CD4-positive, CD25-positive, alpha-beta regulatory T cell (primary cell): ENCODE data around the gene CES3. TPM values are rescaled to one million over a fixed set of nuclear protein-coding genes. Genes with fewer than 3 reads are reported as not detected.

Experiments
- ATAC-seq, 2 donors: fragments of 150-1000 bp; cut with Tn5 transposase; one replicate each; pipeline ENCODE4 v1.10.0; 2021; ENCODE audit warnings: low read depth in 2 of 2, moderate number of reproducible peaks in 2 of 2, moderate library complexity in 1 of 2
- DNase-seq, 3 donors: peaks; one replicate each; pipeline versions ENCODE4 v3.0.0 to v3.0.0-alpha.2; 2012 to 2022; ENCODE audit warnings: mixed read lengths in 1 of 3
- H3K27ac ChIP-seq: one replicate; pipeline ENCODE4 v1.7.0; 2013; ENCODE audit warnings: mild to moderate bottlenecking, low read length; ENCODE audit not compliant: insufficient read depth, poor library complexity, severe bottlenecking
- H3K27me3 ChIP-seq: one replicate; pipeline ENCODE4 v1.7.0; 2013; ENCODE audit warnings: low read length; ENCODE audit not compliant: control insufficient read depth, insufficient read depth
- H3K36me3 ChIP-seq: one replicate; pipeline ENCODE4 v1.7.0; 2013; ENCODE audit warnings: mild to moderate bottlenecking, low read length, moderate library complexity; ENCODE audit not compliant: control insufficient read depth, insufficient read depth
- H3K4me1 ChIP-seq: 2 replicates; pipeline ENCODE4 v1.7.0; 2013; ENCODE audit warnings: mild to moderate bottlenecking, low read length; ENCODE audit not compliant: insufficient read depth, control insufficient read depth, poor library complexity, severe bottlenecking
- H3K4me3 ChIP-seq: one replicate; pipeline ENCODE4 v1.7.0; 2013; ENCODE audit warnings: low read depth, mild to moderate bottlenecking, low read length, moderate library complexity
- H3K9me3 ChIP-seq, 2 experiments: 1 replicate in 1 of 2; 2 replicates in 1 of 2; pipeline ENCODE4 v1.7.0; 2013; ENCODE audit warnings: low read length in 2 of 2, mild to moderate bottlenecking in 1 of 2, moderate library complexity in 1 of 2; ENCODE audit not compliant: control insufficient read depth in 2 of 2
- H3K27ac Mint-ChIP-seq, 3 donors: one replicate each; pipeline ENCODE4 v1.8.0; 2020 to 2022; ENCODE audit warnings: mild to moderate bottlenecking in 3 of 3, mixed read lengths in 3 of 3, moderate library complexity in 2 of 3
- H3K27me3 Mint-ChIP-seq: one replicate; pipeline ENCODE4 v1.8.0; 2022; ENCODE audit warnings: mild to moderate bottlenecking, mixed read lengths
- H3K36me3 Mint-ChIP-seq: one replicate; pipeline ENCODE4 v1.8.0; 2020; ENCODE audit warnings: mixed read lengths
- H3K4me1 Mint-ChIP-seq, 4 donors: one replicate each; pipeline ENCODE4 v1.8.0; 2020 to 2022; ENCODE audit warnings: mixed read lengths in 4 of 4, mild to moderate bottlenecking in 1 of 4
- H3K4me3 Mint-ChIP-seq, 4 donors: one replicate each; pipeline ENCODE4 v1.8.0; 2020 to 2022; ENCODE audit warnings: mild to moderate bottlenecking in 4 of 4, mixed read lengths in 4 of 4, moderate library complexity in 3 of 4
- H3K9me3 Mint-ChIP-seq, 7 donors: one replicate each; pipeline ENCODE4 v1.8.0; 2020 to 2022; ENCODE audit warnings: mixed read lengths in 7 of 7, mild to moderate bottlenecking in 3 of 7, moderate library complexity in 2 of 7
- polyA plus RNA-seq, 4 donors: library from polyadenylated mRNA; unstranded; fragments of 300-500 nt; fragmentation: Illumina TruSeq; gene quantifications; one replicate each; pipeline ENCODE4 v1.2.3, GENCODE V29; 2021
- total RNA-seq: library from RNA; stranded (reverse); gene quantifications from one replicate; pipeline ENCODE4 v1.2.3, GENCODE V29; 2022

The CES3 gene, protein sequence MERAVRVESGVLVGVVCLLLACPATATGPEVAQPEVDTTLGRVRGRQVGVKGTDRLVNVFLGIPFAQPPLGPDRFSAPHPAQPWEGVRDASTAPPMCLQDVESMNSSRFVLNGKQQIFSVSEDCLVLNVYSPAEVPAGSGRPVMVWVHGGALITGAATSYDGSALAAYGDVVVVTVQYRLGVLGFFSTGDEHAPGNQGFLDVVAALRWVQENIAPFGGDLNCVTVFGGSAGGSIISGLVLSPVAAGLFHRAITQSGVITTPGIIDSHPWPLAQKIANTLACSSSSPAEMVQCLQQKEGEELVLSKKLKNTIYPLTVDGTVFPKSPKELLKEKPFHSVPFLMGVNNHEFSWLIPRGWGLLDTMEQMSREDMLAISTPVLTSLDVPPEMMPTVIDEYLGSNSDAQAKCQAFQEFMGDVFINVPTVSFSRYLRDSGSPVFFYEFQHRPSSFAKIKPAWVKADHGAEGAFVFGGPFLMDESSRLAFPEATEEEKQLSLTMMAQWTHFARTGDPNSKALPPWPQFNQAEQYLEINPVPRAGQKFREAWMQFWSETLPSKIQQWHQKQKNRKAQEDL
- total RNA-seq (0.74 TPM), polyA plus RNA-seq (under 1 TPM; 0.10 to 0.29 (median 0.26) TPM)

DNA sequence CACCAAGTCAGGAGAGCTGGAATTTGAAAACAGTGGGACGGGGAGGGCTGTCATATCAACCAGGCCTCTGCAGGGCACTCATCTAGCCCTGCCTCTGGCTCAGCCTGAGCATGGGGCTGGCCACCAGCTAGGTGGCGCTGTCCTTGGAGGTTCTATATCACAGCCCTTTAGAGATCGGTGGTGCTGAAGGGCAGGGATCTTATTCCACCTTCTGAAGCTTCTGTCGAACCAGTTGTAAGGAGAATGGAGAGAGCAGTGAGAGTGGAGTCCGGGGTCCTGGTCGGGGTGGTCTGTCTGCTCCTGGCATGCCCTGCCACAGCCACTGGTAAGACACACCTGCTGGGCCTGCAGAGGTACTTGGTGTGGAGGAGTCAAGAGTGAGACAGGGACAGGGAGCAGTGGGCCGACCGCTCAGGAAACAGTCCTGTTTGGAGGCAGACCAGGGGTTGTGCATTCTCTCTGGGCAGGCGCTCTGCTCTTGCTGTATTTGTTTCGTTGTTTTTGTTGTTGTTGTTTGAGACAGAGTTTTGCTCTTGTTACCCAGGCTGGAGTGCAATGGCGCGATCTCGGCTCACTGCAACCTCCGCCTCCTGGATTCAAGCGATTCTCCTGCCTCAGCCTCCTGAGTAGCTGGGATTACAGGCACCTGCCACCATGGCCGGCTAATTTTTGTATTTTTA is at the start of gene CES3:
CES3 (plus strand) TSS at position 202 of the 680 bp plus-strand sequence; CDS start at position 244, 42 bp downstream.
- H3K27me3 Mint-ChIP-seq = peaks cover 6% of the 10 kb centered on the region
- ATAC-seq (peak; percentile 74 to 84), DNase-seq (peak in 2 of 3 donors; percentile 39 to 83)
- H3K9me3 Mint-ChIP-seq = no peaks in the 10 kb centered on the region
- H3K9me3 ChIP-seq = no peaks in the 10 kb centered on the region
- no peak within 1 kb of the TSS for H3K4me3 ChIP-seq
- H3K36me3 Mint-ChIP-seq = no peaks in the 10 kb centered on the region
- H3K27ac ChIP-seq = no peak within 1 kb of the TSS
- no peaks in the 10 kb centered on the region for H3K36me3 ChIP-seq
- H3K4me1 Mint-ChIP-seq = peaks cover 0 to 17% (median 10%) of the 10 kb centered on the region in 4 donors
- H3K4me3 Mint-ChIP-seq = peak within 1 kb of the TSS in 2 of 4 donors; percentile 24 to 47
- no peaks in the 10 kb centered on the region for H3K4me1 ChIP-seq
- H3K27me3 ChIP-seq = no peaks in the 10 kb centered on the region
- peak within 1 kb of the TSS in 2 of 3 donors; percentile 52 to 63 for H3K27ac Mint-ChIP-seq

DNA sequence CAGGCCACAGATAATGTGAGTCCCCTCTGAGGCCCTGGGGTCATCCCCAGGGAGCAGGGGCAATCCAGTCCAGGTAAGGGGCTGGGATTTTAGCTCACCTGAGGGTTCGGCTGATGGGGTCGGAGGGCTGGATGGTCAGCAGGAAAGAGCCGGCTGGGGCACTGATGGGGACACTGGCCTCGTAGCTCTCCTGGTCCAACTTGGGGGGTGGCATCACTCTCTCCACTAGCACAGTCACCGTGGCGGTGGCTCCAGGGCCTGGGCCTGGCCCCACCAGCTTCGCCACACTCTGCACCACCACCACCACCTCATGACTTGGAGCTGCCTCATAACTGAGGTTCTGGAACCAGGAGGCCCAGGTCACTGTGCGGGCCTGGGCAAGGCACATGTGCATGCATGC is 49.3 kb upstream of the CES3 start:
- DNase-seq (no peak), ATAC-seq (no peak)
- peaks cover 6% of the 10 kb centered on the region for H3K27me3 Mint-ChIP-seq
- no peak overlapping the region for H3K4me3 ChIP-seq
- H3K4me1 ChIP-seq = no peaks in the 10 kb centered on the region
- H3K9me3 ChIP-seq = no peaks in the 10 kb centered on the region
- no peak overlapping the region for H3K4me3 Mint-ChIP-seq
- no peaks in the 10 kb centered on the region for H3K9me3 Mint-ChIP-seq
- H3K4me1 Mint-ChIP-seq = no peaks in the 10 kb centered on the region
- no peak overlapping the region for H3K27ac ChIP-seq
- no peak overlapping the region for H3K27ac Mint-ChIP-seq
- H3K36me3 ChIP-seq = no peaks in the 10 kb centered on the region
- no peaks in the 10 kb centered on the region for H3K36me3 Mint-ChIP-seq
- H3K27me3 ChIP-seq = no peaks in the 10 kb centered on the region

DNA sequence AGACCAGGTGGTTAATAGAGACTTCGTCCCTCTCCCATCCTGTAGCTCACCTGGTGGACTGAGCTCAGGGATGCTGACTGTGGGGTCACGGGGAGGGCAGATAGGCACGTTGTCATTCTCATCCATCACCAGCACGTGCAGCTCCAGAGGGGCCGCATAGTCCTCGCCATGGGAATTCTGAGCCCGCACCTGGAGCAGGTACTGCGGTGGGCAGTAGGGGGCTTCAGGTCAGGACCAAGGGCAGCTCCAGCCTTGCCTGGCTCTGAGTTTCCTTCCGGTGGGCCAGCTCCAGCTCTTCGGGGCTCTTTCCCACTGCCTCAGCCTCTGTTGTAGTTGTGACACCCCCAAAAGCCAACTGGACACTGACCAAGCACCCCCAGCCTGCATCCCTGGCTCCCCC is 48.0 kb upstream of the CES3 start:
- Histone ChIP-seq H3K27ac (no peak overlapping the region), H3K4me1 (no peaks in the 10 kb centered on the region), H3K9me3 (no peaks in the 10 kb centered on the region), H3K4me3 (no peak overlapping the region), H3K36me3 (no peaks in the 10 kb centered on the region), H3K27me3 (no peaks in the 10 kb centered on the region)
- H3K9me3 Mint-ChIP-seq = no peaks in the 10 kb centered on the region
- peaks cover 5% of the 10 kb centered on the region for H3K27me3 Mint-ChIP-seq
- DNase-seq (no peak), ATAC-seq (no peak)
- no peak overlapping the region for H3K27ac Mint-ChIP-seq
- no peaks in the 10 kb centered on the region for H3K4me1 Mint-ChIP-seq
- H3K36me3 Mint-ChIP-seq = no peaks in the 10 kb centered on the region
- H3K4me3 Mint-ChIP-seq = no peak overlapping the region

DNA sequence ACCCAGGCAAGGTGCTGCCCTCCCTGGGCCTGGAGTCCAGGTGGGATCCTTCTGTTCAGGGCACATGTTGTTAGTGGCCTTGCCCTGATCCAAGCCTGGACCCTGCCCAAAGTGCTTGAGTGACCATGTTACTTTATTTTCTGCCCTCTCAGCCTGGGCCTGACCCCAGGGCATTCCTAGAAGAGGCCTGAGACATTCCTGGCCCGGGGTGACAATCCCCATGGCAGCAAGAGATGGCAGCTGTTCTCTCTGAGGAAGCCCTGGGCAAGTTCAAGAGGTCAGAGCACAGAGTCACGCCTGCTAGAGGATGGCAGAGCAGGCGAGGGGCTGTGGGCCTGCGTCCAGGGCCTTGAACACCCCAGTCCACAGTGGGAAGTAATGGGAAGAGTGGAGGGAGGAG is 47.4 kb upstream of the CES3 start:
- no peak for ATAC-seq
- H3K4me3 Mint-ChIP-seq = no peak overlapping the region
- Histone ChIP-seq H3K9me3 (no peaks in the 10 kb centered on the region), H3K36me3 (no peaks in the 10 kb centered on the region), H3K27ac (no peak overlapping the region), H3K4me1 (no peaks in the 10 kb centered on the region), H3K27me3 (no peaks in the 10 kb centered on the region), H3K4me3 (no peak overlapping the region)
- peaks cover 5% of the 10 kb centered on the region for H3K27me3 Mint-ChIP-seq
- H3K27ac Mint-ChIP-seq = no peak overlapping the region
- no peaks in the 10 kb centered on the region for H3K36me3 Mint-ChIP-seq
- DNase-seq = no peak
- H3K4me1 Mint-ChIP-seq = no peaks in the 10 kb centered on the region
- H3K9me3 Mint-ChIP-seq = no peaks in the 10 kb centered on the region

DNA sequence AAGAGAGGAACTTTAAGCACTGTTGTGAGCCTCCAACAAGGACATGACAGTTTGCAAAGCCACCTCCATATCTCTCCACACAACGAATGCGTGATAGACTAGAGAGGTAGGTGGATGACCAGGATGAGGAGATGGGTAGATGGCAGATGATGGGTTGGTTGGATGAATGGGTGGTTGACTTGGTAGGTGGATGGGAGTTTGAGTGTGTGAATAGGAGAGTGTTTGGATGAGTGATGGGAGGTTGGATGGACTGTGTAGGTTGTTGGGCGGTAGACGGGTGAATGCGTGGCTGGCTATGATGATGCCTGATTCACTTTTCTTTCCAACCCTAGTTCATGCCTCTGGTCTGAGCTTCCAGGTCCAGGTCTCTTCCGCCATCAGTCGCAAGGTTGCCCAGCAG is 46.5 kb upstream of the CES3 start:
- no peaks in the 10 kb centered on the region for H3K36me3 ChIP-seq
- no peak overlapping the region for H3K27ac ChIP-seq
- H3K9me3 ChIP-seq = no peaks in the 10 kb centered on the region
- H3K9me3 Mint-ChIP-seq = no peaks in the 10 kb centered on the region
- no peaks in the 10 kb centered on the region for H3K36me3 Mint-ChIP-seq
- H3K4me1 Mint-ChIP-seq = no peaks in the 10 kb centered on the region
- no peaks in the 10 kb centered on the region for H3K27me3 ChIP-seq
- no peak for ATAC-seq
- H3K27ac Mint-ChIP-seq = no peak overlapping the region
- no peak for DNase-seq
- H3K4me3 Mint-ChIP-seq = no peak overlapping the region
- peaks cover 5% of the 10 kb centered on the region for H3K27me3 Mint-ChIP-seq
- no peak overlapping the region for H3K4me3 ChIP-seq
- H3K4me1 ChIP-seq = no peaks in the 10 kb centered on the region

DNA sequence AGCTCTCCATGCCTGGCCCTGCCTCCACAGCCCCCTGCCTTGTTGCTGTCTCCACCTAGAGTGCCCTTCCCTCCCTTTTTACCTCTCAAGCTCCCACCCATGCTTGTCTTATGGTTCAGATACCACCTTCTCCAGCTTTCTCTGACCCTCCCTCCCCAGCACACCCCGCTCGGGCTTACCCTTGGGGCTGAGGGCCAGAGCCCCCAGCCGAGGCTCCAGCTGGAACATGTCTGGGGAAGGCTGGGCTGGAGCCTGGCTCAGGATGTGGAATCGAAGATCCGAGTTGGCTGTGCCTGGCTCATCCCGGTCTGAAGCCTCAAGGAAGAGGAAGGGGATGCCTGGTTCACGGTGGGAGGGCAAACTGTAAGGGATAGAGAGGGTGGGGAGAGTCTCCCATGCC is 46.0 kb upstream of the CES3 start:
- Histone ChIP-seq H3K36me3 (no peaks in the 10 kb centered on the region), H3K4me1 (no peaks in the 10 kb centered on the region), H3K4me3 (no peak overlapping the region), H3K27me3 (no peaks in the 10 kb centered on the region), H3K9me3 (no peaks in the 10 kb centered on the region), H3K27ac (no peak overlapping the region)
- Mint-ChIP-seq H3K36me3 (no peaks in the 10 kb centered on the region), H3K9me3 (no peaks in the 10 kb centered on the region), H3K4me3 (no peak overlapping the region), H3K27me3 (peaks cover 5% of the 10 kb centered on the region), H3K27ac (no peak overlapping the region), H3K4me1 (no peaks in the 10 kb centered on the region)
- DNase-seq (no peak), ATAC-seq (no peak)

DNA sequence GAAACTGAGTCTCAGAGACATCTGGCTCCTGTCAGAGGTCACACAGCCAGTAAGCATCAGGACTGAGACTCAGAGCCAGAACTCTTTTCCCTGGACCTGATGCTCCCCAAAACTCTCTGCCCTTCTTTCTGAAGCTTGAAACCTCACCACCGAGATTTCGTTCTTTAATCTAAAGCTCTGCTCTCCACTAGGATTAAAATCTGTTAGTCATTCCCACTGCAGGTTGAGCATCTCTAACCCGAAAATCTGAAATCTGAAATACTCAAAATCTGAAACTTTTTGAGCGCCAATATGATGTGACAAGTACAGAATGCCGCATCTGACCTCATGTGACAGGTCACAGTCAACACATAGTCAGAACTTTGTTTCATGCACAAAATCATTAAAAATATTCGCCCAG is 44.5 kb upstream of the CES3 start:
- H3K4me1 ChIP-seq = no peaks in the 10 kb centered on the region
- no peaks in the 10 kb centered on the region for H3K36me3 ChIP-seq
- Mint-ChIP-seq H3K9me3 (no peaks in the 10 kb centered on the region), H3K27me3 (peaks cover 12% of the 10 kb centered on the region), H3K36me3 (no peaks in the 10 kb centered on the region), H3K27ac (peak overlapping the region in 1 of 3 donors; percentile 48), H3K4me3 (no peak overlapping the region), H3K4me1 (no peaks in the 10 kb centered on the region)
- no peaks in the 10 kb centered on the region for H3K27me3 ChIP-seq
- no peak overlapping the region for H3K27ac ChIP-seq
- no peak for ATAC-seq
- no peaks in the 10 kb centered on the region for H3K9me3 ChIP-seq
- no peak for DNase-seq
- H3K4me3 ChIP-seq = no peak overlapping the region
